Left ventricle myocardium inferior (tissue), 1 donor: Measurements from ENCODE around the gene TNXB. TPM values are rescaled to one million over a fixed set of nuclear protein-coding genes. Genes with fewer than 3 reads are reported as not detected.
A peak's percentile ranks its signal among the peaks of the same experiment; 100 is the strongest.

Experiments
- DNase-seq: peaks from one replicate; pipeline ENCODE4 v3.0.0-alpha.2; 2020
- H3K27ac ChIP-seq: fragments of 200-600 bp; replicated peaks from 2 replicates; pipeline ENCODE4 v1.8.0; 2021
- H3K27me3 ChIP-seq: fragments of 200-600 bp; 2 replicates; pipeline ENCODE4 v1.8.0; 2021; ENCODE audit warnings: low read depth
- H3K36me3 ChIP-seq: fragments of 200-600 bp; 2 replicates; pipeline ENCODE4 v1.8.0; 2021
- H3K4me1 ChIP-seq: fragments of 200-600 bp; 2 replicates; pipeline ENCODE4 v1.8.0; 2021
- H3K4me3 ChIP-seq: fragments of 200-600 bp; 2 replicates; pipeline ENCODE4 v1.8.0; 2021; ENCODE audit warnings: mild to moderate bottlenecking, moderate library complexity
- H3K9me3 ChIP-seq: fragments of 200-600 bp; replicated peaks from 2 replicates; pipeline ENCODE4 v1.8.0; 2021
- CTCF ChIP-seq: fragments of 200-600 bp; IDR thresholded peaks from 2 replicates; pipeline ENCODE4 v1.8.0; 2021; ENCODE audit warnings: antibody characterized with exemption, mild to moderate bottlenecking, borderline replicate concordance
- intact Hi-C: fragments of 100-400 bp; cut with micrococcal nuclease; formaldehyde crosslinking; loops from one replicate; pipeline ENCODE4 v1.11.0; 2022
- total RNA-seq: library from RNA; stranded (reverse); fragmentation: NEBNext Ultra II Directional; extraction: Animal tissue kit (Norgen Biotek cat#: 25700); gene quantifications from one replicate; pipeline ENCODE4 v1.2.1, GENCODE V29; 2021
- donor health status: DM: no; HTN: yes; CAD: no; lungs with severe emphysema.

The TNXB gene
- total RNA-seq, 1 donor from 2014 or later: 73.0 TPM

- Histone ChIP-seq H3K27me3 (peaks cover 21% of the 10 kb centered on the region), H3K4me3 (no peak overlapping the region), H3K27ac (peak overlapping the region; percentile 80), H3K4me1 (peaks cover 42% of the 10 kb centered on the region), H3K36me3 (peaks cover 35% of the 10 kb centered on the region), H3K9me3 (no peaks in the 10 kb centered on the region)
- intact Hi-C loops: no loop called here
- DNase-seq: no peak
- no peak for TF ChIP-seq CTCF
Observed at GRCh38 chr6:32085759-32086459, 23.2 kb downstream of the TNXB start.

- no peak overlapping the region for H3K4me3 ChIP-seq
- peaks cover 39% of the 10 kb centered on the region for H3K36me3 ChIP-seq
- TF ChIP-seq CTCF: no peak
- intact Hi-C loops: no loop called here
- peaks cover 21% of the 10 kb centered on the region for H3K27me3 ChIP-seq
- peaks cover 43% of the 10 kb centered on the region for H3K4me1 ChIP-seq
- DNase-seq: no peak
- H3K27ac ChIP-seq: no peak overlapping the region
- no peaks in the 10 kb centered on the region for H3K9me3 ChIP-seq
Observed at GRCh38 chr6:32084780-32085179, 24.4 kb downstream of the TNXB start.

GRCh38 chr6:32083812-32084768, 25.0 kb downstream of the TNXB start:
- H3K27ac ChIP-seq: peak overlapping the region; percentile 74
- peaks cover 43% of the 10 kb centered on the region for H3K36me3 ChIP-seq
- H3K4me3 ChIP-seq: no peak overlapping the region
- no peaks in the 10 kb centered on the region for H3K9me3 ChIP-seq
- no peak for TF ChIP-seq CTCF
- DNase-seq: no peak
- intact Hi-C loops: no loop called here
- H3K4me1 ChIP-seq: peaks cover 43% of the 10 kb centered on the region
- peaks cover 21% of the 10 kb centered on the region for H3K27me3 ChIP-seq

GRCh38 chr6:32082935-32083334, 26.2 kb downstream of the TNXB start:
- H3K4me1 ChIP-seq: peaks cover 39% of the 10 kb centered on the region
- intact Hi-C loops: no loop called here
- H3K27me3 ChIP-seq: peaks cover 21% of the 10 kb centered on the region
- peaks cover 54% of the 10 kb centered on the region for H3K36me3 ChIP-seq
- DNase-seq: peak; percentile 67
- peak overlapping the region; percentile 74 for H3K27ac ChIP-seq
- TF ChIP-seq CTCF: no peak
- H3K9me3 ChIP-seq: no peaks in the 10 kb centered on the region
- H3K4me3 ChIP-seq: no peak overlapping the region

- Histone ChIP-seq H3K4me3 (no peak overlapping the region), H3K9me3 (no peaks in the 10 kb centered on the region), H3K27me3 (peaks cover 21% of the 10 kb centered on the region), H3K36me3 (peaks cover 57% of the 10 kb centered on the region), H3K4me1 (peaks cover 36% of the 10 kb centered on the region), H3K27ac (peak overlapping the region; percentile 74)
- TF ChIP-seq CTCF: no peak
- DNase-seq: no peak
- intact Hi-C loops: no loop called here
Observed at GRCh38 chr6:32082478-32082877, 26.7 kb downstream of the TNXB start.
